GM21825 (cell line): ENCODE measurements around the gene FGF22.
"Not testable (repeated sequence)": the region's sequence is repeated elsewhere in the genome, so short reads cannot be mapped to it uniquely, and the experiment has no call there.

Experiments used
- ATAC-seq: cut with Tn5 transposase; IDR thresholded peaks from one replicate; pipeline ENCODE4 v1.9.1; 2021; ENCODE audit warnings: mild to moderate bottlenecking, moderate library complexity; ENCODE audit not compliant: unreplicated experiment

FGF22 gene

GRCh38 chr19:607301-608154 is 32.2 kb upstream of the FGF22 start:
- ATAC-seq, result no peak

DNA sequence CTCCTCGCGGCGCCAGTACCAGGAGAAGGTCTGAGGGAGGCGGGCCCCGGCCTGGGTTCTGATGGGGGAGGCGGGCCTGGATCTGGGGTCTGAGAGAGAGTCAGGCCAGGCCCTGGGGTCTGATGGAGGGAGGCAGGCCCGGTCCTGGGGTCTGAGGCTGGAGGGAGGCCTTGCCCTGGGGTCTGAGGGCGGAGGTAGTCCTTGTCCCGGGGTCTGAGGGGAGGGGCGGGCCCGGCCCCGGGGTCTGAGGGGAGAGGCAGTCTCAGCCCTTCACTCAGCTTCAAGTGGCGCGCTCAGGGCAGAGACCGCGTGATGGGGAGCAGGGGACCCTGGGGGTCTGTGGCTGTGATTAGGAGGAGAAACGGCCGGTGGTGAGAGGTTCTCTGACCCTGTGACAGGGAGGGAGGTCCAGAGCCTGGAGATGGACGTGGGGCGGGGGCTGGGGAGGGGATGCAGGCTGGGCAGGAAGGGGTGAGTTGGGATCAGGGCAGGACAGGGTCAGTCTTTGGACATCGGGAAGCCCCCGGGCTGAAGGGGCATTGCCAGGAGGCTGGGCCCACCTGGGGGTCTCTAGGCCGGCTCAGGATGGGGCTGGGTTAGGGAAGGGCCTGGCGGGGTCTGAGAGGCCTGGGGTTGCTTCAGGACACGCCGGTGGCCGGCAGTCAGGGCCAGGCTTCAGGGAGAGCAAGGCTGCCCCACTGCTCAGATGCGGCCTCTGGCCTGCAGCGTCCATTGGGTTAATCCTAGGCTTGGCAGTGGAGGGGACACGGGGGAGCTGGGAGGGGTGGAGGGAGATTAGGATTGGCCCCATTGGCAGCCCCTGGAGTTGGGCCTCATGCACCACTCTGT is 31.3 kb upstream of the FGF22 start:
- ATAC-seq, result no peak

GRCh38 chr19:609004-609346 is 30.7 kb upstream of the FGF22 start:
- no peak for ATAC-seq

GRCh38 chr19:610071-610800 is 29.4 kb upstream of the FGF22 start:
- no peak for ATAC-seq

DNA sequence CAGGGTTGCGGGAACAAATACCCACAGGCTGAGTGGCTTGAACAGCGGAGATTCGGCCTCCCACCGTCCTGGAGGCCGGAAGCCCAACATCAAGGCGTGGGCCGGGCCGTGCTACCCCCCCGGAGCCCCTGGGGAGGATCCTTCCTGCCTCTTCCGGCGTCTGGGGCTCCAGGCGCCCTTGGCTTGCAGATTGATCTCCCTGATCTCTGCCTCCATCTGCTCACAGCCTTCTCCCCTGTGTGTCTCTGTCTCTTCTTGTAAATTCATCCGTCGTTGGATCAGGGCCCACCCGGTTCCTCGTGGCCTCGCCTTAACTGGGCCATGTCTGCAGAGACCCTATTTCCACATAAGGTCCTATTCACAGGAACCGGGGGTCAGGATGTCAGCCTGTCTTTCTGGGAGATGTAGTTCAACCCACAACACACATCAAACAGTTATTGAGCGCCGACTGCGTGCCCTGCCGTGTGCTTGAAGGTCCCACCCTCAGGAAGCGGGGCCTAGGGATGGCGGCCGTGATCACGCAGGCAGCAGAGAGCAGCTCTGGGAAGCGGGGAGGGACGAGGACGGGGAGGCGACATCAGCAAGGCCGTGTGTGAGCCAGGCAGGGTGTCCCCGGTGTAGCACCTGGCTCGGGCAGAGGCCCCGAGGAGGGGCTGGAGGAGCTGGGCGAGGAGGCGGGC is 28.7 kb upstream of the FGF22 start:
- ATAC-seq, result no peak

- no peak for ATAC-seq
These were observed 28.2 kb upstream of the FGF22 start for GRCh38 chr19:611481-611868.

DNA sequence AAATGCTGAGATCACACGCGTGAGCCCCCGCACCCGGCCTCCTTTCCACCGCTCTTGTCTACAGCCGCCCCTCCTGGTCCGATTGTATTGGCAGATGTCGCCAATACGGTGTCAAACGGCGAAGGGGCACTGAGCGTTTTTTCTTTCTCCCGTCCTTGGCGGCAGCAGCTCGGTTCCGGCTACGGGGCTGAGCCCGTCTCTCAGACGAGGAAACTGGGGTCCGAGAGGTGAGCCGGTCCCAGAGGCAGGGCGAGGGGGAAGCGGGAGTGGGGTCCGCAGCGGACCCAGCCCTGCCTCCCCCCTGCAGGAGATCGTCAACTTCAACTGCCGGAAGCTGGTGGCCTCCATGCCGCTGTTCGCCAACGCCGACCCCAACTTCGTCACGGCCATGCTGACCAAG is 26.7 kb upstream of the FGF22 start:
- ATAC-seq, result no peak

DNA sequence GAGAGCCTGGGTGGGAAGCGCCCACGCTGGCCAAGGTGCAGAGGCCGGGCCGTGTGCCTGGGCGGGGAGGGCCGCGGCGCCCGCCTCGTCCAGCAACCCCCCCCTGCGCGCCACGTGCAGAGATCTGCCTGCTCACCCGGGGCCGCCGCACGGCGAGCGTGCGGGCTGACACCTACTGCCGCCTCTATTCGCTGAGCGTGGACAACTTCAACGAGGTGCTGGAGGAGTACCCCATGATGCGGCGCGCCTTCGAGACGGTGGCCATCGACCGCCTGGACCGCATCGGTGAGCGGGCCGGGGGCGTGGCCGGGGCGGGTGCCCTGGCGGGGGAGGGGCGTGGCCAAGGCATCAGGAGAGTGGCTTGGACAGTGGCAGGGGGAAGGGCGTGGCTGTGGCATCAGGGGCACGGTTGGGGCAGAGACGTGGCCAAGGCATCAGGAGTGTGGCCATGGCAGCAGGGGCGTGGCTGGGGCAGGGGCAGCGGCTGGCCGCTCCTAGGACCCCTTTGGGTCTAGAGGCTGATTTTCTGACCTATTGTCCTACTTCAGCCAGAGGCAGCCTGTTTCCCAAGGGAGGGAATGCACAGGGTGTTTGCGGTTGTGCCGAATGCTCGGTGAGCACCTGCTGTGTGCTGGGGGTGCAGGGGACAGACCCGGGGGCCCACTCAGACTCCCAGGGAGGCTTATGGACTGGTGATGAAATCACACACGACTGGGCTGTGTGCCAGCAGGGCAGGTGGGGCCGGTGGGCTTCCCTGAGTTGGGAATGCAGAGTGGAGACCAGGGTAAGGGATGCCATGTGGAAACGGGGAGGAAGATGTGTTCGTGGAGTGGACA is 25.7 kb upstream of the FGF22 start:
- ATAC-seq, result no peak

GRCh38 chr19:615619-616018 is 24.1 kb upstream of the FGF22 start:
- ATAC-seq, result no peak

GRCh38 chr19:616062-616700 is 23.5 kb upstream of the FGF22 start:
- ATAC-seq, result no peak

DNA sequence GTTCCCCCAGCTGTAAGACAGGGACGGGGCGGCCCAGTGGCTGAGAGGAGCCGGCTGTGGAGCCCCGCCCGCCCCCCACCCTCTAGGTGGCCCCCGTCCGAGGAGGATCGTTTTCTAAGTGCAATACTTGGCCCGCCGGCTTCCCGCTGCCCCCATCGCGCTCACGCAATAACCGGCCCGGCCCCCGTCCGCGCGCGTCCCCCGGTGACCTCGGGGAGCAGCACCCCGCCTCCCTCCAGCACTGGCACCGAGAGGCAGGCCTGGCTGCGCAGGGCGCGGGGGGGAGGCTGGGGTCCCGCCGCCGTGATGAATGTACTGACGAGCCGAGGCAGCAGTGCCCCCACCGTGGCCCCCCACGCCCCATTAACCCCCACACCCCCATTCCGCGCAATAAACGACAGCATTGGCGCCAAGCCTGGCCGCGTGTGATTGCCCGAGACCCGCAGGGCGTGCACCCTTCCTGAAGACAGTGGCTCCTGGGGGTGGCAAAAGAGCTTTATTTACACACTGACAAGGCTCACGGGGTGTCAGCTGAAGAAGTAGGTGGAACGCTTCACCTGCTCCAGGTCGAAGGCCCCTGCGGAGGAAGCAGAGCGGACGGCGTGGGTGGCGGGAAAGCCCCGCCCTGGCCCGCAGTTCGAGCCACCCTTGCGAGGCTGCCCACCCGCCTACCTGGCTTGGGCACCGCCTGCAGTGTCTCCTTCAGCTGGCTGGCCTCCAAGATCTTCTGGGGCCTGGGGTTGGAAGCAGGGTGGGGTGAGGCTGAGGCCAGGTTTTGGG is 22.7 kb upstream of the FGF22 start:
- no peak for ATAC-seq

DNA sequence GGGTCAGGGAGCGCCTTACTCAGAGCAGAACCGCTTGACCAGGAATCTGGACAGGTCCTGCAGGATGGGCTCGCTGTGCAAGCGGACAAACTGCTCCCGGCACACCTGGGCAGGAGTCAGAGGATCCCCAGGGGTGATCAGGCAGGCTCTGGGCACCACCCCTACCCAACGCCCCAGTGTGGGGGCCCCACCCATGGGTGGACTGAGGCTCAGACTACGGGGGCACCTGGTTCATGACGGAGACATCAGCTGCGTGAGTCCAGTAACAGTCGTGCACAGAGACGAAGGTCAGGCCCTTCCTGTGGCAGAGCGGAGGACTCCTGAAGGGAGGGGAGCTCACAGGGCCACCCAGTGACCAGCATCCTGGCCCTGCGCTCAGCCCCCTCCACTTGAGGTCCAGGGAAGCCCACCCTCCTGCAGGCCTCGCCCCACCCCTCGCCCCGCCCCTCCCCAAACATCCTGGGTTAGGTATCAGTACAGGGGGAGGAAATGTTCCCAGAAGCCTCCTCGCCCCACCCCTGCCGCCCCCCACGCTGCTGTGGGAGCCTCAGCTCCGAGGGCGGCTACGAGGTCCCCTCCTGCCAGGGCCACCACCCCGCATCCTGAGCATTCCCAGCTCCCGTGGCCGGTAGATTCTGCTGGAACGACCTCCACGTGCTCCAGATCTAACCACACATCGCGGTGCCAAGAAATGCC is 22.0 kb upstream of the FGF22 start:
- ATAC-seq, result no peak

DNA sequence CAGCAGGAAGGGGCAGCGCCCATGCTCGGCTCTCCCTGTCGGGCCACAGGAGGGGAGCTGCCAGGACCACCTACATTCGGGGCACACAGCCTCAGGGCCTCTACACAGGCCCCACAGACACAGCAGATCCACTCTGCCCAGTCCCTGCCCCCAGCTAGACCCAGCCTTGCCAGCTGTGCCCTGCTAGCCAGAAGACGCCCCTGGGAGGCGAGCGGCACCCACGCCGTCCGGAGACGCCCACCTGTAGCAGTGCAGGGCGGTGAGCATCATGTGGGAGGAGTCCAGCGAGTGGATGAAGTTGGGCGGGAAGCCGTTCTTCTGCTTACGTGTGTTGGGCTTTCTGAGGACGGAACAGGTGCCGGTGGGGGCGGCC is 21.4 kb upstream of the FGF22 start:
- no peak for ATAC-seq

DNA sequence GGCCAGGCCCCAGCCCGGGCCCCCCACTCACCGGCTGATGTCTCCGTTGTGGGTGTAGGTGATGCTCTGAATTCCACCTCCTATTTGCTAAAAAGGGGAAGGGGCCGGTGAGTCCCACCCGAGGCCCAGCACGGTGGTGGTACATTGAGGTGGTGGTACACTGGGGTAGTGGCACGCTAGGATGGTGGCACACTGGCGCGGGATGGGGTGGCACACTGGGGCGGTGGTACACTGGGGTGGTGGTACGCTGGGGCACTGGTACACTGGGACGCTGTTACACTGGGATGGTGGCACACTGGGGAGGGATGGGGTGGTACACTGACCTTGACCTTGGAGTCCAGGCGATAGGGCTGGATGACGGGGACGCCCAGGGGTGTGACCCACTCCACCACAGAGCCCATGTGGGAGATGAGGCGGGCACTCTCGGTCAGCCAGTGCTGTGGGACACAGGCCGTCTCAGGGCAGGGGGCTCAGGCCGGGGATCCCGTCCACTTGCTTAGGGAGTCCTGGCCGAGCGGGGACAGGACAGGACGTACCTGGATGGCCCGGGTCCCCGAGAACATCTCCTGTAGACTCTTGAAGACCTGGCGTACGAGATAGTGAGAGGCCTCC is 20.9 kb upstream of the FGF22 start:
- no peak for ATAC-seq

- no peak for ATAC-seq
These were observed 20.2 kb upstream of the FGF22 start for GRCh38 chr19:619286-620002.

GRCh38 chr19:620166-620862 is 19.4 kb upstream of the FGF22 start:
- no peak for ATAC-seq

DNA sequence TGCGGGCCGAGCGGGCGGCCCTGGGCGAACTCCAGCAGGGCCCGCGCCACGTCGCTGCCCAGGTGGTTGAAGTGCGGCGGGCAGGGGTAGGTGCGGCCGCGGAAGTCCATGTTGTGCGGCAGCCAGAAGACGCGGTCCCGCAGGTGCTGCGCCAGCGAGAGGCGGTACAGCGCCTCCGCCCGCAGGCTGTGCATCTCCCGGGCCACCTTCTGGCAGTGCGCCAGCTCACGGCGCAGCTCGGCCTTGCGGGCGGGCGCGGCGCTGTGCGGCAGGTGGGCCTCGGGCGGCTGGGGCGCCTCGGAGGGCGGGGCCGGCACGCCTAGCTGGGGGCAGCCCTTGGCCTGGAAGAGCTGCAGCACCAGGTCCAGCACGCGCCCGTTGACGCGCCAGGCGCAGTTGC is 18.5 kb upstream of the FGF22 start:
- ATAC-seq, result not testable (repeated sequence)
